Measurements from ENCODE around the gene GUCD1. TPM values are rescaled to one million over a fixed set of nuclear protein-coding genes. Genes with fewer than 3 reads are reported as not detected.

The GUCD1 gene
- total RNA-seq, 1 donor, result 166 TPM

DNA sequence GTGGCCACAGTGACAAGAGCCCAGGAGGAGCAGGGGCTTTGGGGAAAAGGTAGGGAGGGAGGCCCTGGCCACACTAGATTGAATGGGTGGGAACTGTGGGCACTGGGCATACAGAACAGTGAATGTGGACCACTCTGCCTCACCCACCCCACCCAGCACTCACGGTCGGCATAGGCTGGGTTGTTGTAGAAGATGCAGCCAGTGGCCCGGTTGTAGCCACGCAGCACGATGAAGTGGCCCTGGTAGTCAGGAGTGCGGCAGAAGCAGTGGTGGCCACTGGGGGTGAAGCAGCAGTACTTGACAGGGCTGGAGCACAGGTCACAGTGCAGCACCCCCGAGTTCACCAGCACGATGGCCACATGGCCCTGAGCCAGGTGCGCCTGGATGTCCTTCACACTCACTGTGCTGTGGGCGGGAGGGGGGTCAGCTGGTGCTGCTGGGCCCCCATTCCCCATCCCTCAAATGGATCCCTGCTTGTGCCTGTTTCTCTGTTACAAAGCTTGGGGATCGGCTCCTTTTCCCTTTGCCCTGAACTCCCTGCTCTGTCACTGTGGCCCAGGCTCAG lies 11.2 kb downstream of the GUCD1 start:
- DNase-seq (ENCODE audit: low read depth), result no peak
- TF ChIP-seq, protein P1, sequence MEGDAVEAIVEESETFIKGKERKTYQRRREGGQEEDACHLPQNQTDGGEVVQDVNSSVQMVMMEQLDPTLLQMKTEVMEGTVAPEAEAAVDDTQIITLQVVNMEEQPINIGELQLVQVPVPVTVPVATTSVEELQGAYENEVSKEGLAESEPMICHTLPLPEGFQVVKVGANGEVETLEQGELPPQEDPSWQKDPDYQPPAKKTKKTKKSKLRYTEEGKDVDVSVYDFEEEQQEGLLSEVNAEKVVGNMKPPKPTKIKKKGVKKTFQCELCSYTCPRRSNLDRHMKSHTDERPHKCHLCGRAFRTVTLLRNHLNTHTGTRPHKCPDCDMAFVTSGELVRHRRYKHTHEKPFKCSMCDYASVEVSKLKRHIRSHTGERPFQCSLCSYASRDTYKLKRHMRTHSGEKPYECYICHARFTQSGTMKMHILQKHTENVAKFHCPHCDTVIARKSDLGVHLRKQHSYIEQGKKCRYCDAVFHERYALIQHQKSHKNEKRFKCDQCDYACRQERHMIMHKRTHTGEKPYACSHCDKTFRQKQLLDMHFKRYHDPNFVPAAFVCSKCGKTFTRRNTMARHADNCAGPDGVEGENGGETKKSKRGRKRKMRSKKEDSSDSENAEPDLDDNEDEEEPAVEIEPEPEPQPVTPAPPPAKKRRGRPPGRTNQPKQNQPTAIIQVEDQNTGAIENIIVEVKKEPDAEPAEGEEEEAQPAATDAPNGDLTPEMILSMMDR (IDR thresholded peaks at IDR 0.05; ENCODE audit: insufficient read depth, low read depth, low read length), result no peak
- no peak overlapping the region for H3K4me3 ChIP-seq (ENCODE audit: low read depth, low read length)

DNA sequence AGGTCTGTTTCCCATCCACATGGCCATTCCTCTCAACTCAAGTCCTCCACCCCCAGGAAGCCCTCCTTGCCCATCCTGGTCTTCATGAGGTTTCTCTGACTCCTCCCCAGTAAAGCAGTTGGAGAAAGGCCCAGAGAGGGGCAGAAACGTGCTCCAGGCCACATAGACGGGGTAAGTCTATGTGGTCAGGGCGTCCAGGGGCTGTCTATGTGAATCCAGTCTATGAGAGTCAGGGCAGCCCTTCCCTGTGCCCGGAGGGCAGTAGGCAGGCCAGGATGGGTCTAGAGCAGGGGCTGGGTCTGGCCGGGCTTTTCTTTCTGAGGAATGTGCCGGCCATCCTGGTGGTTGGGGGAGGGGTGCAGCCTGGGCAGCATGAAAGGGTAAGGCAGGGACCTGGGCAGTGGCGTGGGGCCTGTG lies 11.7 kb downstream of the GUCD1 start:
- DNase-seq (ENCODE audit: low read depth), result no peak
- TF ChIP-seq, protein P1 (IDR thresholded peaks at IDR 0.05; ENCODE audit: insufficient read depth, low read depth, low read length), result no peak
- H3K4me3 ChIP-seq (ENCODE audit: low read depth, low read length), result no peak overlapping the region

DNA sequence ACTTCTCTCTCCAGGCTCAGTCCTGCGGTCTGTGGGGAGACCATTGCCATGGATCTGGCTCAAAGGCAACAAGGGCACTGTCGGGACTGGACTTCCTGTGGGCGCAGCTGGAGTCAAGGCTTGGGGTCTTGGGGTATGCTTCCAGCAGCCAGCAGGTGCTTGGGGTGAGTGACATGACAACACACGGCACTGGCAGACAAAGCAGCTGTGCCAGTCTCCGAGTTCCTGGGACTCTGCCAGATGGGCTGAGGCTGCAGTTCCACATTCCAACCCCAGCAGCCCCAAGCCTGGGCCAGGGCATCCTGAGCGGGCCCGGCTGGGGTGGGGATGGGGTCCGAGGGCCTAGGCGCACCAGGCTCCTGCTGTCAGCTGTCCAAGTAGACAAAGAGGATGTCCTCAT lies 12.3 kb downstream of the GUCD1 start:
- H3K4me3 ChIP-seq (ENCODE audit: low read depth, low read length), result no peak overlapping the region
- no peak for DNase-seq (ENCODE audit: low read depth)
- TF ChIP-seq, protein P1 (IDR thresholded peaks at IDR 0.05; ENCODE audit: insufficient read depth, low read depth, low read length), result no peak

DNA sequence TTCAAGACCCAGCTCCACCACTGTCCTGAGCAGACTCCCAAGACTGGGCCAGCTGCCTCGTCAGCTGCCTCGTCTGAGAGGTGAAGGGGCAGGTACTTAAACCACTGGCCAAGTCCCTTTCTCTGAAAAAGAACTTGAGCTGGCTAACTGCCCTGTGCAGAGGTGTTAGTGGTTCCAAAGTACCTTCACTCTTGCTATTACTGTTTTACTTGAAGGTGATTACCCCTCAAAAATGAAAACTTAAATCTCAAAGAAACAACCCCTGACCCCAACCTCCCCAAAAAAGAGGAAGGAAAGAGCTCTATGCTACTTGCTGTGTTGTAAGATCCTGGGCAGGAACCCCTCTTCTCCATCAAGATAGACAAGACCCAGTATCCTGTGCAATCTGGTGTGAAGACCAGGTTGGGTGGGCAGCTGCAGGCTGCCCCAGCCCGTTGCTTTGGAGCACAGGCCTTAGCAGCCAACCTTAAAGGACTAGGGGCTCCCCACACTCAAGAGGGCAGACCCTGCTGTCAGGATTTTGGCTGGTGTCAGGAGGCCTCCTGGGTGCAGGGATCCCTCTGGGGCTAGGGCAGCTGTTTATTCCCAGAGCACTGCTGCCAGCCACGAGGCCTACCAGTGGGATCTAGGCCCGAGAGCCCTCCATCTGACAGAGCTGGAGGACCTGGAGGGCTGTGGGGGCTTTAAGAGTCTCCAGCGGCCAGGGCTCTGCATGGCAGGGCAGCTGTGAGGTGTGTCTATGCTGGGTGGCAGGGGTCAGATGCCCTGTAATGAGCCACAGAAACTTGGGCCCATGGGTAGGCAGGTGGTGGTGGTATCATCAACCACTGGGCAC lies 13.0 kb downstream of the GUCD1 start:
- no peak overlapping the region for H3K4me3 ChIP-seq (ENCODE audit: low read depth, low read length)
- TF ChIP-seq, protein P1 (IDR thresholded peaks at IDR 0.05; ENCODE audit: insufficient read depth, low read depth, low read length), result no peak
- no peak for DNase-seq (ENCODE audit: low read depth)

DNA sequence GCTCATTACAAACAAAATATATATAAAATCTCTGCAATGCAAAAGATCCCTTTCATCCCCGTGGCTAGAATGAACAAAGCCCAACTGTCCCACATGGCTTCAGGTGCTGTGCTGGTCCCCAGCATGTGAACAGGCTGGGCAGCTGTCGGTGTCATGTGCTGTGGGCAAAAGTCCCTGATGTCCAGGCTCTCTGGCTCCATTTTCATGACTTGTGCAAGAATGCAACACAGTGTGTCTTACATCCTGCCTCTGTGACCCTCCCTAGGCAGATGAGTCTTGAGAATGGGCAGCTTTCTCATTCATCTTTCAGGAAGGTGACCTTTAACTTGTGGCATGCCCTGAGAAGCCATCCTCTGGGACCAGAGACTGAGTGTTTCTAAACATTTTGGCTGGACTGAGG lies 14.5 kb downstream of the GUCD1 start:
- no peak overlapping the region for H3K4me3 ChIP-seq (ENCODE audit: low read depth, low read length)
- no peak for DNase-seq (ENCODE audit: low read depth)
- TF ChIP-seq, protein P1 (IDR thresholded peaks at IDR 0.05; ENCODE audit: insufficient read depth, low read depth, low read length), result no peak

DNA sequence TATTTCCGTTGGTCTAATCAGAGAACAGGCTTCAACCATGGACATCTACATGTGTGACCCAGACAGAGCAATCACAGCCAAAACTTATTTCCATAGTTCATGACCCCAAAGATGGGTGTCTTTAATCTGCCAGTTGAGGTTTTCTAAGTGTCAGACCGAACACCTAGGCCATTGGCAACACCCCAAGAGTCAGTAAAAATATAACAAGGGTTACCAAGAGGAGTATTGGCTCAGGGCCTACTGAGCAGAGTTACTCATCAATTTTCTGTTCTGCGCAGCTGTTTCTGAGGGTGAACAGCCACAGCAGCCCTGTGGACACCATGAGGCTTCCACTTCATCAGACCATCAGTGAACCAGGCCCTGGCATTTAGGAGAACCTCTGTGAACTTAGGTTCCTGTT lies 18.8 kb downstream of the GUCD1 start:
- TF ChIP-seq, protein P1 (IDR thresholded peaks at IDR 0.05; ENCODE audit: insufficient read depth, low read depth, low read length), result no peak
- no peak overlapping the region for H3K4me3 ChIP-seq (ENCODE audit: low read depth, low read length)
- DNase-seq (ENCODE audit: low read depth), result no peak

Data from fibroblast of villous mesenchyme (primary cell).